SH-SY5Y (cell line): Measurements from ENCODE around the gene PPP1R12A.

Experiments
- GATA2 ChIP-seq: IDR thresholded peaks from 2 replicates; pipeline ENCODE4 v1.6.1; 2011; ENCODE audit warnings: mild to moderate bottlenecking, low read depth, low read length
- GATA3 ChIP-seq: IDR thresholded peaks from 2 replicates; pipeline ENCODE4 v1.6.1; 2011; ENCODE audit warnings: low read depth, mild to moderate bottlenecking, low read length, moderate library complexity

PPP1R12A gene

GRCh38 chr12:79782172-79782900 is 152.6 kb downstream of the PPP1R12A start:
- no peak for TF ChIP-seq GATA3
- no peak for TF ChIP-seq GATA2

- TF ChIP-seq GATA2: no peak
- no peak for TF ChIP-seq GATA3
These were observed 156.0 kb downstream of the PPP1R12A start for GRCh38 chr12:79778802-79779448.

GRCh38 chr12:79776111-79776510 is 158.8 kb downstream of the PPP1R12A start:
- TF ChIP-seq GATA3 (no peak), GATA2 (no peak)

DNA sequence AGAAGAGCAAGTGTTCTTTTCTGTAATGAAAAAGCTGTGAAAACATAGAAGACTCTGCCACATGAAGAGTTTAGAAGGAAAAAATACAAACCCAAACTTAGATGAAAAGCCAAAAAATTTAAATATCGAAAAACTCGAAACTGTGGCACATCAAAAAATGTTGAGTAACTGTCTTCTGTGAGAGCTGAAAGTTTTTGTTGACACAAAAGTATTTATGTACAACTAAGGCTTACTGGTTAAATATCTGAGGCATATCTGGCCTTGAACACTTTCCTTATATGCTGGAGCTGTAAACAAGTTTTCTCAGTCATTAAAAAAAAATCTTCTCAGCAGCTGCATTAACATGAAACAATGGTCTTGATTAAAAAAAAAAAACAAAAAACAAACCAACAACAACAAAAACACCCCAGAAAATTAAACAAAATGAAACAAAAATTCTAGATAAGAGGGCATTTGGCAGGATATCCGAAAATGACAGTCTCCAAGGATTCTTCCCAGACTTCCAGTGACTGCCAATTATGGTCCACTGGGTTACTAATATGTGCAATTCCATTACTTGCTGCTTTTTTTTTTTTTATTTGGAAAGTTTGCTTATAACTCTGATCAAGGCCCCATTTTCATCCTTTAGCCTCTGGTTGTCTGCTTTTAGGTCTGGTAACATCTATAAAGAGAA is 159.4 kb downstream of the PPP1R12A start:
- TF ChIP-seq GATA3: no peak
- TF ChIP-seq GATA2: no peak

- no peak for TF ChIP-seq GATA2
- no peak for TF ChIP-seq GATA3
These were observed 161.0 kb downstream of the PPP1R12A start for GRCh38 chr12:79773896-79774295.

DNA sequence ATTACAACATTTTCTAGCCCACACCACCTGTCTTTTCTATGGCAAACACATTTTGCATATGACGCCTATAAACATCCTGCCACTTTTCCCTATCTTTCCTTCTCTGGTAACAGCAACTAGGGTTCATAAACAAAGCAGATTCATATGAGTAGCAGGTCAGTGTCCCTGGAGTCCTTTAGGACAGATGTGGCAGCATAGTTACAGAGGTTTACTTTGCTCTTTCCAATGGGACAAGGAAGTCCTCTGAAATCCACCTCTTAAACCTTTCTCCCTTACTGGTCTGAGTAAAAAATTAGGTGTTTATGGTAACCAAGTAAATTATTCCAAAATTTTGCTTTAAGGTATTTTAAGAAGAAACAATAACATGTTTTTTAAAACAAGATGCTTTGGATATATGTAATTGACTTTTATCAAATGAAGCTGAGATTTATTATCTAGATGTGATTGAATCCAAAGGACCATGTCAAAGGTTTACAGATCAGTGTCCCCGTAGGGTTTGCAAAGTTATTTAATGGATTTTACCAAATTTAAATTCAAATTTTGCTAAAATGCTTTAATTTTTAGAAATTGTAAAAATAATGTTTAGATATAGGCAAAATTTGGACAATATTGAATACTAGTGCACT is 164.9 kb downstream of the PPP1R12A start:
- TF ChIP-seq GATA3 (no peak), GATA2 (no peak)

- TF ChIP-seq GATA3 (no peak), GATA2 (no peak)
These were observed 165.6 kb downstream of the PPP1R12A start for GRCh38 chr12:79769189-79769859.

DNA sequence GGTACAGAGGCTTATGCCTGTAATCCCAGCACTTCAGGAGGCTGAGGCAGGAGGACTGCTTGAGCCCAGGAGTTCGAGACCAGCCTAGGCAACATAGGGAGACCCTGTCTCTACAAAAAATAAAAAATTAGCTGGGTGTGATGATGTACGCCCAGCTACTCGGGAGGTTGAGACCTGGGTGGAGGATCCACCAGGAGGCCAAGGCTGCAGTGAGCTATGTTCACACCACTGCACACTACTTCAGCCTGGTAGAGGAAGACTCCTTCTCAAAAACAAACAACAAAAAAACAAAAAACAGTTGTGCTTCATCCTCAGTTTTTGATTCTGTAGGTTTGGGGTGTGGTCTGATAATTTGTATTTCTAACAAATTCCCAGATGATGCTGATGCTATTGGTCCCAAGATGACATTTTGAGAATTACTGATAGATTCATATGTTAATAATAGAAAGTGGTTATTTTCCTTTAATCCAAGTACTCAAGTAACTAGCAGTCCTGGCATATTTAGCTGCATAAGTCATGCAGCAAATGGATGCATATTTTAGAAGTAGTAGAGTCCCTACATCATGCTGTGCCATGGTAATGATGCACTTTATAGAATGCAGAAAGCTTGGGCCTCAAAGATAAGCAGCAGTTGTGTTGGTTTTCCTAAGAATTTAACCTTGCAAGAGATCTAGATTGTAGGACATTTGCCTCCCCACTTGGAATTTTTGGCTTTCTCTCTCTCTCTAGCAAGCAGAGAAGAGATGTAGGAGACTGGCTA is 168.0 kb downstream of the PPP1R12A start:
- TF ChIP-seq GATA3 (no peak), GATA2 (no peak)

- TF ChIP-seq GATA2 (no peak), GATA3 (no peak)
These were observed 169.7 kb downstream of the PPP1R12A start for GRCh38 chr12:79765157-79765556.

- no peak for TF ChIP-seq GATA3
- no peak for TF ChIP-seq GATA2
These were observed 170.3 kb downstream of the PPP1R12A start for GRCh38 chr12:79764641-79765040.

DNA sequence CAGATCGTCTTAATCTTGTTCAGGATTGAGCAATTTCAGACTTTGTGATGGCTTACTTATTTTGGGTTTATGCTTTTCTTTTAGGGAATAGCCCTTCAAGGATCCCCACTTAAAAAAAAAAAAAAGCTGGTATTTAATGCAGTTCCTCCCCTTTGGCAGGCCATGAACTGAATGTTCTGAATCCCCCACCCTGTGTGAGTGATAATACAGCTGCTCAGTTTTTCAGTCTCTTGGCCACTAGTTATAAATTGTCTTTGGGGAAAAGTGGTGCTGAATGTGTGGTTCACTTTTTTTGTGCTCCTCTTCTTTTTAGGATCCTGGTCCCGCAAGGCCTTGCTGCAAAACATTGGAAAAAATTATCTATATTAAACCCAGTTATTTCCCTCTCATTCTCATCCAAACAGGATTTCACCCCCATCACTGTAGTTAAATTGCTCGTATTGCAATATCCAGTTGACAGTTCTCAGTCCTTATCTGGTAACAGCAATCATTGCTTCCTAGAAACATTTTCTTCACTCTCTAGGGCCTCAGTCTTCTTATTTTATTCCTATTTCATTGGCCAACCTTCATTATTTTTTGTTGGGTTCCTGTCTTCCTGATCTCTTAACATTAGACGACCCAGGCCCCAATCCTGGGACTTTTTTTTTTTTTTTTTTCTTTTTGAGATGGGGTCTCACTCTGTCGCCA is 171.0 kb downstream of the PPP1R12A start:
- TF ChIP-seq GATA3: no peak
- TF ChIP-seq GATA2: no peak

- TF ChIP-seq GATA2 (no peak), GATA3 (no peak)
These were observed 173.6 kb downstream of the PPP1R12A start for GRCh38 chr12:79761341-79761740.

DNA sequence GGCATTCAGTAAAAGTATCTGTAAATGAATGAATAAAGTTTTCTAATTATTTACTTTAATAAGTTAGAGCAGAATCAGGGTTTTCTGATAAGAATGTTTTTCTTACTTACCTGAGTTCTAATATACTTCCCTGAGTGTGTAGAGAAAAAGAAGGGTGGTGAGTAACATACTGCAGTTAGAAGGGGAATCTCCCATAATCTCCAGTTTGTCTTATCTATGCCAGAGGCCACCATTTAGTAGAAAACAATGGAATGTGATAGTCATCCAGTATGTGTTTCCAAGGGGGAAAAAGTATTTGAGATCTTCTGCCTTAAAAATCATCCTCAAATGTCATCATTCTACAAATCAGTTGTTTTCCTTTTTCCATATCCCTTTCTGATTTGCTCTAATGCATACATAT is 187.6 kb downstream of the PPP1R12A start:
- TF ChIP-seq GATA2 (no peak), GATA3 (no peak)
